G401 (cell line): ENCODE data around the gene PAPPA. TPM values are rescaled to one million over a fixed set of nuclear protein-coding genes. Genes with fewer than 3 reads are reported as not detected.

Experiments
- DNase-seq: peaks from one replicate; pipeline ENCODE4 v3.0.0-alpha.2; 2015; ENCODE audit warnings: low spot score
- in situ Hi-C: cut with HindIII; loops from 2 replicates; pipeline ENCODE4 v1.10.0; 2016; ENCODE audit warnings: low sequenced_read_pairs, mixed read lengths
- total RNA-seq: library from RNA; depleted of rRNA; stranded (reverse); fragments of >200 nt; shearing (Covaris generic); gene quantifications from 2 replicates; pipeline ENCODE4 v1.2.3, GENCODE V29; 2014

The PAPPA gene
- total RNA-seq, 1 experiment from 2014 or later = 0.44 TPM

DNA sequence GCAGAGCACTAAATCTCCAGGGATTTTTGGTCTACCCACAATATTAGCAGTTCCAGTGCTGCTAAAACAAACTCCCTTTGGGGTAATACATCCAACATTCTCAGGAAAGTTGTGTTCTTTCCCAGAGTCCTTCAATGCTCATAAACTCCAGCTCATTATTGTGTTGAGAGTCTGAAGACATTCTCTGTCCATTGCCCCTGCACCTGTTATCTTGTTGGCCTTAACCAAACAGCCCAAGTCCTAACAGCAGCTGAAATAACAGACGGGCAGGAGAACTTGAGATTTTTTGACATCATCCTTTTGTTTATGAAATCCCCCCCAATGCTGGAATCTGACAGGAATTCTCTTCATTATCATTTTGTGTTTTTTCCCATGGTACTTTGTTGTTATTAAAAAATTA, 110.8 kb downstream of the PAPPA start:
- in situ Hi-C loops = no loop called here
- DNase-seq = no peak

DNA sequence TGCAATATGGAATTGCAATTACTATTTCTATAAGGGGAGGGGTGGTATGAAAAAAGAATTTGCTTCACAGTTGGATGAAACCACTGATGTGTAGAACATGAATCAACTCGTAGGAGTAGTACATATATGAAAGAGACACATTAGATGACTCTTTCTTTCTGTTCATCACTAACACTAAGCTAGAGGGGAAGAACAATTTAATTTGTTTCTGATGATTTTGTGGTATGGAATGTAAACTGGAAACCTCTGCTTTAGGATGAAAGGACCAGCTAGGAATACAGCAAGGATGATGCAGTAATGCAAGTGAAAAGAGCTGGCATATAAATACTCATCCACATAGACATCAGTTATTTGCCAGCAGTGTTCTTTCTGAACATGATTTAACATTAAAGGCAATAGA, 113.4 kb downstream of the PAPPA start:
- DNase-seq = no peak
- in situ Hi-C loops = no loop called here

DNA sequence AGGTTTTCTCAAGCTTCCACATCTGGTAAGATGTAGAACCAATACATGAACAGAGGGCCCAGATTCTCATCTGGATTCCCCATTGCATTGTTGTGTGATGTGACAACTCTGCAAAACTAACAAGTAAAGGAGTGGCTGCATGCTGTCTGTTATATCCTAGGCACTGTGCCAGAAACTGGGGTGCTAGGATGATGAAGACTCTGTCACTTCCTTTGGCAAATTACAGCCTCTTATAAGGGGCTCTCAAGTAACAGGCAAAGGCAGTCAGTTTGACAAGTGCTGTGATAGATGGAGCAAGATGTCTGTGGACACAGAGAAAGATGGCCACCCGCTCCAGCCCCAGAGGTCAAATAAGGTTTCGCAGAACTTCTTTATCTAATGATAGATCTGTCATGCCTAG, 115.7 kb downstream of the PAPPA start:
- in situ Hi-C loops = no loop called here
- no peak for DNase-seq

DNA sequence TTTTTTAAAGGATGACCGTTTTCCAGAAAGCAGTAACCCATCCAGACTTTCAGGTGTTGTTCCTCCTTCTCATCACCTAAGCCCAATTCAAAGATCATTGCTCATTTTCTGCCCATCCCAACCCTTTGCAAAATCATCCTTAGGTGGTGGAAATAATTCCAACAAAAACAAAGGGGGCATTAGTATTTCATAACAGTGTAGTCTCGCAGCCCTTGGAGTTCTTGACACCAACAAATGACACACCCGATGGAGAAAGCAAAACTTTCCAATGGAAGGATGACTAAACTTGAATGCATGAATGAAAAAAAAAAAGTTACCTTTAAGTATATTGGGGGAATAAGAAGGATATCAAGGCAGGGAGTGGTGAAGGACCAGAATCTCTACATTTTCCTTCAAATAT, 117.0 kb downstream of the PAPPA start:
- in situ Hi-C loops = no loop called here
- DNase-seq = no peak

DNA sequence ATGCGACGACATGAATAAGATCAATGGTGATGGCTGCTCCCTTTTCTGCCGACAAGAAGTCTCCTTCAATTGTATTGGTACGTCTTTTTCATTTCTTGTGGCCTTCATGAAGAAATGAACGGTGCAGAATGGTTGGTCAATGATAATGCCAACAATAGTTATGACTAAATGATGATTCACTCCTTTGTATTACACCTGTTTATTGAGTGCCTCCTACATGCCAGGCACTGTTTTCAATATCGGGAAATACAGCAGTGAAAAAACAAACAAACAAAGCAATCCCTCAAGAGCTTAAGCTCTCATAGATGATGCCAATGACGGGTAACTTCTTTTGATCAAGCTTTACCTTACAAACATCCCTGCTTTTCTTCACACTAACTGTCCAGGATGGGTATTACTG, 117.7 kb downstream of the PAPPA start:
- in situ Hi-C loops = no loop called here
- DNase-seq = no peak

DNA sequence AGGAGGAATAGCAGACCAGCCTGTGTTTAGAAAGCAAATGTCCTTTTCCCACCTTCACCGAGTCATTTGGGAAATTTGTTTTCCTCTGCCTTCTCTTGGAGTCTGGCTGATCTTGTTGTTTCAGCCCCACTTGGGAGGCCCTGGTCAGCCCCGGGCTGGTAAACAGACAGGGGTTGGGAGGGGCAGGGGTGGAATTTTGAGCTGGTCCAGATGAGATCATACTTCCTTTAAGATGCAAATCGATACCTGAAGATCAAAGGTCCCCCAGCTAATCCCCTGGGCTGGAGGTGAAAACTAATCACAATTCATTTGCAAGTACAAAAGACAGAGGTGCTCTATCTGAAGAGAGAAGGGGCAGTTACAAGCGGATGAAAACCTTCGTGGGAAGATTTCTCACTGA, 118.4 kb downstream of the PAPPA start:
- DNase-seq = no peak
- in situ Hi-C loops = no loop called here

DNA sequence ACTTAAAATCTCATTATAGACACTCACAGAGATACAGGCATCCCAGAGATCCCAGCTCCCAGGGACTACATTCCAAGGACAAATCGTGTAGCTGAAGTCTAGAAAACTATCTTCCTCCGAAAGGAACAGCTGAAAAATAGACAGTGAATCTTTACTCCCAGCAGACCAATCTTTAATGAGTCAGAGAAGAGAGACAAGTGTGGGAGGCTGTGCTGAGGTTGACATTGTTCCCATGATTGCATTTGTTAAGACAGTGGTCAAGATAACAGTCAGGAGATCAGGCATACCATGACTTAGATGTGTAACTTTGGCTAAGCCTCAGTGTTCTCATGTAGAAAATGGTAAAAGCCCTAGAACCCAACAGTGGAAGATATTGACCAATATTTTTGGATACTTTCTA, 120.7 kb downstream of the PAPPA start:
- in situ Hi-C loops = no loop called here

DNA sequence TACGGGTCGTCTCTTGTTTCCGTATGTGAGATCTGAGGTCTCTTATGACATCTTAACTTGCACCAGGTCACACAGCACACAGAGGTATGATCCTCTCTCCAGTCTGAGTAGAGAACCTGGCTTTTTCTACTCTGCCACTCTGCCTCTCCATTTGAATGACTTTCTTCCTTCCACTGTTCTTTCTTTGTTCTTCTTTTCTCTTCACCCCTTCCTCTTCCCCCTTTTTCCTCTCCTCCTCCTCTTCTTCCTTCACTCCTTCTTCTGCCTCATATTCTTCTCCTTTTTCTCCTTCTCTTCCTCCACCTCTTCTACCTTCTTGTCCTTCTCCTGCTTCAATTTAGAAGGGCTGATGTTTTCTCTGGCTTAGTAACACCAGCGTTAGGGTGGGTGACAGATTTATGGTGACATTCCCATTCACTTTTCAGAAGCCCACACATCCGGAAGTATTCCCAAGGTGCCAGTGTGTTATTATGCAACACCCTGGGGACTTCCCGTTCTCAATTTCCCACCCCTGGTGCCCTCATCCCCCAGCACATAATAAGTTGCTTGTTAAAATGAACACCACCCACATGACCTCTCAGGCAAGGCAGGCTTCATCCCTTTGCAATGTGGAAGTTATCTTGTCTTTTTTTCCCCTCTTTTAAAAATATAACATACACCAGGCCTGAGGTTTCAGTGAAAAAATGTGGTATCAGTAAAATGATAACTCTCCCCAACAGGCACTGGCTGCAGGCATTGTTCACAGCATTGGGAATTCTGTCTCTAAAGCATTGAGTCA, 122.0 kb downstream of the PAPPA start:
- DNase-seq = no peak
- in situ Hi-C loops = no loop called here

More for the DNA sequence above, 120.7 kb downstream of the PAPPA start:
- no peak for DNase-seq

DNA sequence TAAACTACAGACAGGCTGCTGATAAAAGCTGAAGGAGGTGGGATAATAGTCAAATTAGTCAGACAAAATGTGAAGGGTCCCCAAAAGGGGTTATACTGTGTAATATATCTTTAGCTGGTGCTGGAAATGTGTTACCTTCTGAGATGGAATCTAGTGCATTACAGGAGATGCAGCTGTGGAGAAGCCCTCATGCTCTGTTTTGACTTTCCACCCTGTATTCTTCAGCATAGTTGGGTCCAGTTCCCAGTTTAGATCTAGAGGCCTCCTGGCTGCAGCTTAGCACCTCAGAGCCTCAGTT, 122.6 kb downstream of the PAPPA start:
- in situ Hi-C loops = no loop called here
- no peak for DNase-seq

DNA sequence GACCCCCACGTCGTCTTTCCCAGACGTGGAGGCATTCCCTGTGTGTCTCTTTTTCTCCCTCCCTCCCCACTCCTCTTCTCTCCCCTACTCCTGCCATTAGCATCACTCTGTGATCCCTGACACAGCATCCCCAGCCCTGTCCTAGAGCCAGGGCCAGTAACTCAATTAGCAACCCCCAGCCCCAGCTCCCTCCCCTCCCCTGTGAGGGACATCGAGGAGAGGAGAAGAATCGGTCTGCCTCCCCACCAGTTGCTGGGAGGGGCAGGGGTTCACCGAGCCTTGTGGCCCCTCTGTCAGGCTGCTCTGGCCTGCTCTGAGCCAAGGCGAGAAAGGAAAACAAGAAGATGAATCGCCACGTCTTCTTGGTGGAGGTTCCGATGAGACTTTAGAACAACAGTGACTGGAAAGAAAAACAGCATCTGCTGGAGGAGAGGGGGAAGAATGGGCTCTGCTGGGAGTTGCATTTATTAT, 123.1 kb downstream of the PAPPA start:
- no peak for DNase-seq
- in situ Hi-C loops = no loop called here

DNA sequence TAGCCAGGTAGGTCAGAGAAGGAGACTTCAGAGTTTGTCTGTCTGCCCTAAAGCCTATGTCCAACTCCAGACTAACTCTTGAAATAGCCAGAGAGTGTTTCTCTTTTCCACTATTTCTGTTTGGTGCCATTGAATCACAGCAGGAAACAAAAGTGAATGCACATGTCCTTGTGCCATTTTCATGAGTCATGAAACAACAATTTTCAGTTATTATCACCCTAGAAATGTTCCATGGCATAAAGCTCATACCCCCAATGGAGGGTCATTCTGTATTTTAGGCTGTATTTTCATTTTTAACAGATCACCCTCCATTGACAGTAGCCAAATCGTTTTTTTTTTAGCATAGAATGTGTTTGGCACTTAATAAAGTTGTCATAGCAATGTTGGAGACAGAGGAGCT, 124.7 kb downstream of the PAPPA start:
- DNase-seq = no peak
- in situ Hi-C loops = no loop called here

DNA sequence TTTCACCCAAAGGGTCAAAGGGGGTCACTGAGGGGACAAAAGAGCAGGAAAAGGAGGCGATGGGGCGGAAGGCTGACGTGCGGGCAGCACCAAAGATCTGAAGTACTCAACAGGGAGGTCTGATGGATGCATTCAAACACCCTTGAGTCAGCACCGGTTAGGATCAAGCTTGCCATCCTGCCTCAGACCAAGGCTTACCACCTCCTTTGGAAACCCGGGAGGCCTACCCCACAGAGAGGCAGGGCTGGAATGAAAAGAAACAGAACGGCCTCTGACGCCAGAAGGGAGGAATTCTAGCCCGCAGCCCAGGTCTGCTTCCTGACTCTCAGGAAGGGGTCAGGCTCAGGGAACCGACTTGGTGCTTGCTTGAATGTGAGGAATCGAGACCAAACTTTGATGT, 125.6 kb downstream of the PAPPA start:
- in situ Hi-C loops = no loop called here
- no peak for DNase-seq

DNA sequence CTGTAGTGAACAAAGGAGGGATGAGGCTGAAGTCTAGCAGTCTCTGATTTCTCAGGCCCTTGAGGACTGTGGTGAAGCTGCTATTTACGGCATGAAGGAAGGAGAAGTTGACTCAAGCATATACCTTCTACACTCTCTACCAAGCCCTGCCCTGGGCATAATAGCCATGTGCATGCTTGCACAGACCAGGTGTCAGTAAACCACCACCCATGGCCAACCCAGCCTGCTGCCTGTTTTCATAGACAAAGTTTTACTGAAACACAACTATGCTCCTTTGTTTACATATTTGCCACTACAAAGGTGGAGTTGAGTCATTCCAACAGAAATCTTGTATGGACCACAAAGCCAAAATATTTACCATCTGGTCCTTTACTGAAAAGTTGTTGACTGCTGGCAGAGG, 126.9 kb downstream of the PAPPA start:
- no peak for DNase-seq
- in situ Hi-C loops = no loop called here

DNA sequence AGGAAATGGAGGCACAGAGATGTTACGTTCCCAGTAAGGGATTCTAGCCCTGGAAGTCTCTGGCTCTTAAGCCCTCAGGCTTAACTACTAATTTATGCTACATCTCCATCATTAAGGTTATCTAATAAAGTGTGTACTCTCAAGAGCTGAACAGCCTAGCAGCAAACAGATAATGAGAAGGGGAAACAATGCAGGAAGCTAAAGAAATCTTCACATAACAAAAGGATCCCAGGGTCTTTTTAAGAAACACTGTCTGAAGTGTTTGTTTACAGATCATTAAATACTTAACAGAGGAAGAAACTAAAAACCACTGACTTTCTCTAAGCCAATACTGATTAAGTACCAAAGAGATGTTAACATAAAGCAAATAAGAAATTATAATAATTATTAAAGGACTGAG, 129.0 kb downstream of the PAPPA start:
- no peak for DNase-seq
- in situ Hi-C loops = no loop called here

DNA sequence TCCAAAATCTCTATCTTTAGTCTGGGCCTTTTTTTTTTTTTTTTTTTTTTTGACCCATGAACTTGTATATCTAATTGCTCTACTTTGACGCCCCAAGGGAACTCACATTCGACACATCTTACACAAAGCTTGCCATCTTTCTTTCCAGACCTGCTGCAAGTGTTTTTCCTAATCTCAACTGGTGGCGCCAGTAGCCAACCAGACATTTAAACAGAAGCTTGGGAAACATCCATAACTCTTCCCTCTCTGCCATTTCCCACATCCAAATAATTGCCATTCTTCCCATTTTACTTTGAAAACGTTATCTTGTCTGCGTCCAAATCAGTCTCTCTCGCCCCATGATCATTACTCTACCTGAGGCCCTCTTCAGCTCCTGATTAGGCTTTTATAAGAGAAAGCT, 130.9 kb downstream of the PAPPA start:
- no peak for DNase-seq
- in situ Hi-C loops = no loop called here

DNA sequence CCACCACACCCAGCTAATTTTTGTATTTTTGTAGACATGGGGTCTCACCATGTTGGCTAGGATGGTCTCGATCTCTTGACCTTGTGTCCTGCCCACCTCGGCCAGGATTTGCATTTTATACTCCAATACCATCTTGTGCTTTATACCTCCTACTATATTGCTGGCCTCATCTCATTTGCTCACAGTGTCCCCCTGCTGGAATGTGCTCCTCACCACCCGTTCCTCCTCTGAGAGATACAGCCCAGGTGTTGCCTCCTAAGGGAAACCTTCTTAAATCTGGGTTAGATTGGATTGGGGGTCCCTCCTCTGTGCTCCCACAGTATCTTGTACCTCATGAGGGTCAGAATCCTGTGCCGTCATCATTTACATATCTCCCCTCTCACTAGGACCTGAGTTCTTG, 131.7 kb downstream of the PAPPA start:
- no peak for DNase-seq
- in situ Hi-C loops = no loop called here

DNA sequence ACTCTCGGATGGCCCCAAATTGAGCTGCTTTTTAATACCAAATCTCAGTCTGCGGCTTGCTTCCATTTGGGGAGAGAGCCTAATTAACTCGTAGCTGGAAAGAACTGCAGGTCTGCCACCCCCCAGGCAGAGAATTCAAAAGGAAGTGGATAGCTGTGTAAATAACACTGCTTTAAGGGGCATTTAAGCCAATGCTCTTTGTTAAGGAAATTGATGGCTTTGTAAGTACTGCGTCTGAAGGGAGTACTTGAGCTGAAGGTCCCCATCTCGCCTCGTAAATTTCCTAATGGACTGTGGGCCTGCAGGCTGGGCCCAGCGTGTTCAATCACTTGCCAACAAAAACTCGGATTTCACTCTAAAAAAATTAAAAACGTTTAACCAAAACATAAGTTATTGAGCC, 132.7 kb downstream of the PAPPA start:
- in situ Hi-C loops = no loop called here
- no peak for DNase-seq

DNA sequence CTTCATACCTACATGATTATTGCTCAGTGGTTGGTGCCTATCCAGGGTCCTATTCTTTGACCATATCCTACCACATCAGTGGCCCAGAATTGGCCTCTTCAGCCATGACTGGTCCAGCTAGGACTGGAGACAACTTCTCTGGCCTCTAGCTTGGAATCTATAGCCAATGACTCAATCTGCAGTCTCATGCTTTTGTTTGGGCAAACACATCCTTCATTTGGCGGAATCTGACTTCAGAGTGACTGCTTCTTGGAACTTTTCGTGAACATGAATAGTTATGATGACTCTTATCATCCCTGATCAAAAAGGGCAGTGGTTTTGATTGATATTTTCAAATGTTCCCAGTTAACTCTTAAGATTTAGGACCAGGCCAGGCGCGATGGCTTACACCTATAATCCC, 134.1 kb downstream of the PAPPA start:
- in situ Hi-C loops = no loop called here
- DNase-seq = no peak

DNA sequence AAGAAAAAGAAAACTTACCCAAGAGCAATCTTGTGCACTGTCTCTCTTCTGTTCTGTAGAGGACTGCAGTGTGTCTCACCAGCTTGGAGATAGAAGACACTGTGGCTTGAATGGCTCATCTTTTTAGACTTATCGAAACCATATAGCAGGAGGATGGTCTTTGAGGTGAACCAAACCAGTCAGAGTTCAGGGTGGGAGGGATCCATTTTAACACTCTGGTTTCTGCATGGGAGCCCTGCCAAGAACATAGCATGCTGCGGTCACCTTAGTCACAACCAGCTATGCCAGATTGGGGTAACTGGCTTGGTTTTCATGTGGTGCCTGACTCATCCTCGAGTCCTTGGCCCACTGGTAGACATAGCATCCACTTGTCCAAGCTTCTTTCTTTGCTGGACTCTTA, 135.1 kb downstream of the PAPPA start:
- no peak for DNase-seq
- in situ Hi-C loops = no loop called here

DNA sequence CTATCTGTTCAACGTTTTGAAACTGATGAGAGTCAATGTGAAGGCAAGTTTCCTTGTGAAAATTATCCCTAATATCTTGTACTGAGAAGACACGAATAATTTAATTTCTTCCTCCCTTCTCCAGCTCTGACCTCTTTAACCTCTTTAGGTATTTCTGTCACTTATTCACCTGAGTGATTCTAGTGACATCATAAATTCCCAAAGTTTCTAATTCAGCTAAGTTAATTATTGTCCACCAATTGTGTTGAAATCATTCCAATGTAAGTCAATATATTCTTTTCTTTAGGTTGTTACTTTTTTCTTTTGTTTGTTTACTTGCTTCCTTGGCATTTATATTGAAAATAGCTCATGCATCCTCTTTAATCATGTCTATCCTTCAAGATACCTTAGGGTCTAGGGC, 143.8 kb downstream of the PAPPA start:
- in situ Hi-C loops = no loop called here
- DNase-seq = no peak

DNA sequence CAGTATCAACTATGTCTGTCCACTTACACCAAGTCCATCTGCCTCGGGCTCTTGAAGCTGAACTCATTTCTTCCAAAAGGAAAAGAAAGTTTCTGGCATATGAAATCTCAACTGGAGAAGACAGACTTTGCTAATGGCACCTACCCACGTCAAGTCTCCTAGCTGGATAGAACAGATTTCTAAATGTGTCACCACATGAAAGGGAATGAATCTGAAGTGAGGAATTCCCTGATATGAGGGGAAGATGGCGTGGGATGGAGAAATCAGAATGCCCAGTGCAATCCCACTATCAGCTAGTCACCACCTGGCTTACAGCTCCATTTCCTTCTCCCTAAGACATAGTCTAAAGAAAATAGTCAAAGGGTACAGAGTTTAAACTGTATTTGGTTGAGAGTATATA, 144.7 kb downstream of the PAPPA start:
- in situ Hi-C loops = no loop called here
- no peak for DNase-seq
